Osteoblast (primary cell): ENCODE results near the gene AIP. TPM values are rescaled to one million over a fixed set of nuclear protein-coding genes. Genes with fewer than 3 reads are reported as not detected.

Experiments
- DNase-seq: peaks from one replicate; pipeline ENCODE4 v3.0.0; 2011; ENCODE audit warnings: low spot score, mixed read lengths; ENCODE audit not compliant: insufficient read length; ENCODE audit errors: missing footprints
- H2AFZ ChIP-seq: 2 replicates; pipeline ENCODE4 v1.6.0; 2011; ENCODE audit warnings: mild to moderate bottlenecking, low read length
- H3K27ac ChIP-seq: 2 replicates; pipeline ENCODE4 v1.5.1; 2011; ENCODE audit warnings: mild to moderate bottlenecking, low read depth, low read length, moderate library complexity
- H3K27me3 ChIP-seq: 2 replicates; pipeline ENCODE4 v1.6.0; 2012; ENCODE audit warnings: mild to moderate bottlenecking, control low read depth, inconsistent platforms, low read length, moderate library complexity; ENCODE audit not compliant: insufficient read depth
- H3K36me3 ChIP-seq: 2 replicates; pipeline ENCODE4 v1.5.1; 2011; ENCODE audit warnings: mild to moderate bottlenecking, low read length, control low read depth, moderate library complexity; ENCODE audit not compliant: insufficient read depth
- H3K4me1 ChIP-seq: 2 replicates; pipeline ENCODE4 v1.5.1; 2011; ENCODE audit warnings: mild to moderate bottlenecking, low read length, control low read depth, moderate library complexity; ENCODE audit not compliant: insufficient read depth
- H3K4me2 ChIP-seq: 2 replicates; pipeline ENCODE4 v1.6.0; 2011; ENCODE audit warnings: mild to moderate bottlenecking, low read length; ENCODE audit not compliant: insufficient read depth
- H3K4me3 ChIP-seq: fragments of 200-600 bp; sonication (generic); 3 replicates; pipeline ENCODE4 v1.5.1; 2012; ENCODE audit warnings: mild to moderate bottlenecking, low read length, inconsistent platforms; ENCODE audit not compliant: insufficient read depth
- H3K79me2 ChIP-seq: 2 replicates; pipeline ENCODE4 v1.6.0; 2012; ENCODE audit warnings: mild to moderate bottlenecking, low read length, control low read depth, inconsistent platforms; ENCODE audit not compliant: insufficient read depth
- H3K9me3 ChIP-seq: 2 replicates; pipeline ENCODE4 v1.5.1; 2011; ENCODE audit warnings: low read depth, low read length, control low read depth
- H4K20me1 ChIP-seq: 2 replicates; pipeline ENCODE4 v1.6.0; 2012; ENCODE audit warnings: mild to moderate bottlenecking, low read length, control low read depth; ENCODE audit not compliant: insufficient read depth
- total RNA-seq: library from RNA; depleted of rRNA; stranded (reverse); fragments of >200 nt; gene quantifications from 2 replicates; pipeline ENCODE4 v1.2.3, GENCODE V29; 2012
- TF ChIP-seq, protein P1 (sequence below): IDR thresholded peaks from 2 replicates; pipeline ENCODE4 v1.5.1; 2011; ENCODE audit warnings: mild to moderate bottlenecking, low read depth, low read length, moderate library complexity; ENCODE audit errors: extremely low read depth

Gene AIP
- total RNA-seq, 1 donor, result 71.3 TPM

DNA sequence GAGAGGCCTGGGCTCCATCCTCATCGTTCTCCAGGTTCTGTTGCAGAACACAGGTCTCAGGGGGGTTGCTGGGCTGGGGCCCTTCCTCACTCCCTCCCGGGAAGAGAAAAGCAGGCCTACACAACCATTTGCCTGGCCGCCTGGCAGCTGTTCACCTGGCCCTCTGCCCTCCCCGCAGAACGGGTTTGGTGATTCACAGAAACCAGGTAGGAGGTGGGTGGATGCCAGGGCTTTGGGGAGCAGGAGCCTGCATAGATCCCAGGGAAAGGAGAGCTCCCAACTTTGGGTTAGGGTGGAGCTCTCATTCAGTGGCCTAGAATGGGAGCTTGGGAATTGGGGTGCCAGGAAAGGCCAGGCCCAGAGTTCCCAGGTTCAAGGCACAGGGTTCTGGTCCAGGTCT is 14.8 kb upstream of the AIP start:
- Histone ChIP-seq H3K4me3 (peak overlapping the region; percentile 86), H3K27ac (peak overlapping the region; percentile 65), H3K79me2 (peaks cover 10% of the 10 kb centered on the region), H4K20me1 (no peaks in the 10 kb centered on the region), H2AFZ (peak overlapping the region; percentile 74), H3K9me3 (no peaks in the 10 kb centered on the region), H3K4me2 (peak overlapping the region; percentile 96), H3K27me3 (no peaks in the 10 kb centered on the region), H3K4me1 (peaks cover 25% of the 10 kb centered on the region), H3K36me3 (no peaks in the 10 kb centered on the region)
- peak; percentile 87 for DNase-seq
- TF ChIP-seq, protein P1, sequence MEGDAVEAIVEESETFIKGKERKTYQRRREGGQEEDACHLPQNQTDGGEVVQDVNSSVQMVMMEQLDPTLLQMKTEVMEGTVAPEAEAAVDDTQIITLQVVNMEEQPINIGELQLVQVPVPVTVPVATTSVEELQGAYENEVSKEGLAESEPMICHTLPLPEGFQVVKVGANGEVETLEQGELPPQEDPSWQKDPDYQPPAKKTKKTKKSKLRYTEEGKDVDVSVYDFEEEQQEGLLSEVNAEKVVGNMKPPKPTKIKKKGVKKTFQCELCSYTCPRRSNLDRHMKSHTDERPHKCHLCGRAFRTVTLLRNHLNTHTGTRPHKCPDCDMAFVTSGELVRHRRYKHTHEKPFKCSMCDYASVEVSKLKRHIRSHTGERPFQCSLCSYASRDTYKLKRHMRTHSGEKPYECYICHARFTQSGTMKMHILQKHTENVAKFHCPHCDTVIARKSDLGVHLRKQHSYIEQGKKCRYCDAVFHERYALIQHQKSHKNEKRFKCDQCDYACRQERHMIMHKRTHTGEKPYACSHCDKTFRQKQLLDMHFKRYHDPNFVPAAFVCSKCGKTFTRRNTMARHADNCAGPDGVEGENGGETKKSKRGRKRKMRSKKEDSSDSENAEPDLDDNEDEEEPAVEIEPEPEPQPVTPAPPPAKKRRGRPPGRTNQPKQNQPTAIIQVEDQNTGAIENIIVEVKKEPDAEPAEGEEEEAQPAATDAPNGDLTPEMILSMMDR, result no peak

DNA sequence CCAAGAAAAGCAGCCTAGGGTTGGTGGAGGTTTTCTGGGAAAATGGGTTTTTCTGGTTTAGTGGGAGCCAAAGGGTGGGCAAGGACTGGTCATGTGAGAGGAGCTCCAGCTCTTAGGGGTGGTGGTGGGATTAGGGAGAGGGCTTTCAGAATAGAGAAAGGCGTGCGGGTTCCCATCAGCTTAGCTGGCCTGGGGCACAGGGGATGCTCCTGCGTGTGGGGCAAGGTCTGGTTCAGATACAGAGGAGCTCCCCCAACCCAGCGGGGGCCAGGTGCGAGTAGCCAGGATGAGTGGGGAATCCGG is 14.4 kb upstream of the AIP start:
- no peaks in the 10 kb centered on the region for H3K36me3 ChIP-seq
- H2AFZ ChIP-seq, result peak overlapping the region; percentile 74
- H3K4me1 ChIP-seq, result peaks cover 25% of the 10 kb centered on the region
- H4K20me1 ChIP-seq, result no peaks in the 10 kb centered on the region
- no peak for DNase-seq
- no peaks in the 10 kb centered on the region for H3K27me3 ChIP-seq
- peaks cover 10% of the 10 kb centered on the region for H3K79me2 ChIP-seq
- H3K9me3 ChIP-seq, result no peaks in the 10 kb centered on the region
- peak overlapping the region; percentile 96 for H3K4me2 ChIP-seq
- TF ChIP-seq, protein P1, result no peak
- H3K4me3 ChIP-seq, result peak overlapping the region; percentile 86
- H3K27ac ChIP-seq, result peak overlapping the region; percentile 65

DNA sequence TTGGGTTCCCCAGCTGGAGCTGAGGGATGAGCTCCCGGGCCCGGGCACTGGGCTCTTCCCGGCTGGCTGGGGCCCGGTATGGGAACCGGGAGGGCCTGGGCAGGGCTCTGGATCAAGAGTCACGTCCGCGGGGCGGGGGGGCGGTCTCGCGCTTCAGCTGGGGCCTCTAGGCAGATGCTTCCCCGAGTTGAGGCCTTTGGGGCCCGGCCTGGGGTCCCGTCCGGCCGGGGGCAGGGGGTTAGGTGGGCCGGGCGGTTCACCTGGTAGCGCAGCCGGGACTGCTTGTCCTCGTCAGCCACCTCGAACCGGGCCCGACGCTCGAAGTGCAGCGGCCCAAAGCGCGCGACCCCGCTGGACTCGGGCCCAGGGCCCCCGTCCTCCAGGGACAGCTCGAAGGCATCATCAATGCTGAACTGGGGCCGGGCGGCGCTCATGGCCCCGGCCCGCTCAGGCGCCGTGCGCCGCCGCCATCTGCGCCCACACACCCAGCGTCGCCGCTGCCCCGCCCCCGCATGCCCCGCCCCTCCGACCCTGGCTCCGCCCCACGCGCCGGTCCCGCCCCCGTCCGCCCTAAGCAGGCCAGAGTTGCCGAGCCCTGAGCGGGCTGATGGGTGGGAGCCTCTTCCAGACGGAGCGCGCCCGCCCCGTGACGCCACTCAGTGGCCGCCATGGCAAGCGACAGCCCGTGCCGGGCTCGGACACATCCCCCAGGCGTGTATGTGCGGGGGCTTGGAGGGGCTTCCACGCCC is 13.9 kb upstream of the AIP start, which contains the start of gene TMEM134:
TSS of gene TMEM134 (minus strand) at position 493 of the 749 bp plus-strand sequence. CDS start at position 434, 59 bp downstream.
- H3K4me1 ChIP-seq, result peaks cover 22% of the 10 kb centered on the region
- H3K27ac ChIP-seq, result peak within 1 kb of the TSS; percentile 84
- no peaks in the 10 kb centered on the region for H3K9me3 ChIP-seq
- peak; percentile 99 for DNase-seq
- H3K36me3 ChIP-seq, result no peaks in the 10 kb centered on the region
- no peaks in the 10 kb centered on the region for H3K27me3 ChIP-seq
- peaks cover 10% of the 10 kb centered on the region for H3K79me2 ChIP-seq
- TF ChIP-seq, protein P1, result peak; percentile 29
- H2AFZ ChIP-seq, result peak within 1 kb of the TSS; percentile 99
- no peaks in the 10 kb centered on the region for H4K20me1 ChIP-seq
- peak within 1 kb of the TSS; percentile 86 for H3K4me3 ChIP-seq
- peak within 1 kb of the TSS; percentile 96 for H3K4me2 ChIP-seq

DNA sequence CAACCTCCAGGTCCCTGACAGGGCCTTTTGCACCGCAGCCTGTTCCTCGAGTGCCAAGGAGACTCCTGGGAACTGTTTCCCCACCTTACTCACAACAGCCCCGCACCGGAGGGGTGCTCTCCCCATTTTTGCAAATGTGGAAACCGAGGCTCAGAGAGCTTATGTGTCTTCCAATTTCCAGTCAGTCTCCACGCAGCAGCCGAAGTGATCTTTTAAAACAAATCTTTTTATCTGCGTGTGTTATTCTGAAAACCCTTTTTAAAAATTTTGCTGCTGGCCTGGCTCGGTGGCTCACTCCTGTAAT is 13.4 kb upstream of the AIP start:
- H3K9me3 ChIP-seq, result no peaks in the 10 kb centered on the region
- H3K36me3 ChIP-seq, result no peaks in the 10 kb centered on the region
- H3K4me3 ChIP-seq, result peak overlapping the region; percentile 86
- no peaks in the 10 kb centered on the region for H4K20me1 ChIP-seq
- DNase-seq, result no peak
- H3K4me1 ChIP-seq, result peaks cover 17% of the 10 kb centered on the region
- H3K27me3 ChIP-seq, result no peaks in the 10 kb centered on the region
- TF ChIP-seq, protein P1, result no peak
- peak overlapping the region; percentile 96 for H3K4me2 ChIP-seq
- peak overlapping the region; percentile 99 for H2AFZ ChIP-seq
- H3K27ac ChIP-seq, result peak overlapping the region; percentile 84
- peaks cover 10% of the 10 kb centered on the region for H3K79me2 ChIP-seq
